GM12878 (cell line): ENCODE measurements around the gene LPCAT3.

Experiments
- CREB1 ChIP-seq: IDR thresholded peaks from 2 replicates; pipeline ENCODE4 v1.6.1; 2012; ENCODE audit warnings: low read depth, mild to moderate bottlenecking, inconsistent platforms
- HCFC1 ChIP-seq: fragments of 150-350 bp; IDR thresholded peaks from 2 replicates; pipeline ENCODE4 v1.6.1; 2014; ENCODE audit warnings: low read length
- POLR2A ChIP-seq: IDR thresholded peaks from 2 replicates; pipeline ENCODE4 v1.6.1; 2011; ENCODE audit warnings: low read depth, mild to moderate bottlenecking, low read length
- POLR2AphosphoS2 ChIP-seq: IDR thresholded peaks from 2 replicates; pipeline ENCODE4 v1.6.1; 2011; ENCODE audit warnings: low read depth, mild to moderate bottlenecking, low read length, improper control_type of control experiment, moderate library complexity
- RFX5 ChIP-seq: IDR thresholded peaks from 2 replicates; pipeline ENCODE4 v1.6.1; 2011; ENCODE audit warnings: low read depth, low read length, improper control_type of control experiment

GRCh38 chr12:7034464-7034863 is 16.2 kb upstream of the LPCAT3 start:
- TF ChIP-seq HCFC1 = no peak
- no peak for TF ChIP-seq POLR2A
- no peak for TF ChIP-seq RFX5
- TF ChIP-seq CREB1 = no peak
- TF ChIP-seq POLR2AphosphoS2 = no peak
